Renal cortex interstitium (tissue), 11 donors: ENCODE measurements around the gene PRPF40A. TPM values are rescaled to one million over a fixed set of nuclear protein-coding genes. Genes with fewer than 3 reads are reported as not detected.
"Not testable (repeated sequence)": the region's sequence is repeated elsewhere in the genome, so short reads cannot be mapped to it uniquely, and the experiment has no call there.

ENCODE experiments used
- DNase-seq, 11 donors: peaks; one replicate each; pipeline ENCODE4 v3.0.0-alpha.2; 2013; ENCODE audit warnings: low read depth in 9 of 11, low spot score in 4 of 11; ENCODE audit errors: extremely low read depth in 1 of 11
- polyA plus RNA-seq, 3 donors: library from polyadenylated mRNA; unstranded; fragments of 120-200 nt; gene quantifications; one replicate each; pipeline ENCODE4 v1.2.1, GENCODE V29; 2013; ENCODE audit not compliant: insufficient read length in 3 of 3

The PRPF40A gene
- polyA plus RNA-seq, 3 donors, result 136 to 150 (median 149) TPM

DNA sequence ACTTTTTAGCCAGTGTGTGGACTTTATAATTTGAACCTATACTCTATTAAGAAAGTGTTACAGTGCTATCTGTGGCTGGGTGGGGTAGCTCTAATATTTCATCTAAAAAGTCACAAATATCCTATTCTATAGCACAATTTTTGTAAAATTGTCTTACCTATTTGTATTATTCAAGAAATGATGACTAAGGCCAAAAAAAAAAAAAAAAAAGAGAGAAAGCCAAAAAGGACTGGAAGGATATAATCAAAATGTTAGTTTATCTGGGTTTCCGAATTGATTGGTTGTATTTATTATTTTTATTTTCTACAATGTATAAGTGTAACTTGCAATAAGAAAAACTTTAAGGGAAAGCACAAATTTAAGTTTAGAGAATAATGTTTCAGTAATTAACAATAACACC, 6.7 kb upstream of the PRPF40A start:
- no peak for DNase-seq

DNA sequence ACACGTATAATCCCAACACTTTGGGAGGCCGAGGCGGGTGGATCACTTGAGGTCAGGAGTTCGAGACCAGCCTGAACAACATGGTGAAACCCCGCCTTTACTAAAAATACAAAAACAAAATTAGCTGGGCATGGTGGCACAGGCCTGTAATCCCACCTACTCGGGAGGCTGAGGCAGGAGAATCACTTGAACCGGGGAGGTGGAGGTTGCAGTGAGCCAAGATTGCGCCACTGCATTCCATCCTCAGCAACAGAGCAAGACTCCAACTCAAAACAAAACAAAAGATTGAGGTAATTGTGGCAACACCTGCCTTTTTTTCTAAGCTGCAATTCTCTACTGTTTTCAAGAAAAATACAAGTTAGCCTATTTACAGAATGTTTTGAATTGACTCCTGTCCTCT, 5.4 kb upstream of the PRPF40A start:
- not testable (repeated sequence) for DNase-seq

DNA sequence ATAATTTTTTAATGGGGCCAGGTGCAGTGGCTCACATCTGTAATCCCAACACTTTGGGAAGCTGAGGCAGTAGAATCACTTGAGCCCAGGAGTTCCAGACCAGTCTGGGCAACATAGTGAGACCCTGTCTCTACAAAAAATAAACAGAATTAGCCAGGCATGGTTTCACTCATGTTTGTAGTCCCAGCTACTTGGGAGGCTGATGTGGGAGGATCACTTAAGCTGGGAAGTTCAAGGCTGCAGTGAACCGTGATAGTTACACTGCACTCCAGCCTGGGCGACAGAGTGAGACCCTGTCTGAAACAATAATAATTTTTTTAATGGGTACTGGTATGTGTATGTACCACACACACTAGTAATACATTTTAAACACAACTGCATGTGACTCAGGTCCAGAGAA, 3.5 kb upstream of the PRPF40A start:
- no peak for DNase-seq

DNA sequence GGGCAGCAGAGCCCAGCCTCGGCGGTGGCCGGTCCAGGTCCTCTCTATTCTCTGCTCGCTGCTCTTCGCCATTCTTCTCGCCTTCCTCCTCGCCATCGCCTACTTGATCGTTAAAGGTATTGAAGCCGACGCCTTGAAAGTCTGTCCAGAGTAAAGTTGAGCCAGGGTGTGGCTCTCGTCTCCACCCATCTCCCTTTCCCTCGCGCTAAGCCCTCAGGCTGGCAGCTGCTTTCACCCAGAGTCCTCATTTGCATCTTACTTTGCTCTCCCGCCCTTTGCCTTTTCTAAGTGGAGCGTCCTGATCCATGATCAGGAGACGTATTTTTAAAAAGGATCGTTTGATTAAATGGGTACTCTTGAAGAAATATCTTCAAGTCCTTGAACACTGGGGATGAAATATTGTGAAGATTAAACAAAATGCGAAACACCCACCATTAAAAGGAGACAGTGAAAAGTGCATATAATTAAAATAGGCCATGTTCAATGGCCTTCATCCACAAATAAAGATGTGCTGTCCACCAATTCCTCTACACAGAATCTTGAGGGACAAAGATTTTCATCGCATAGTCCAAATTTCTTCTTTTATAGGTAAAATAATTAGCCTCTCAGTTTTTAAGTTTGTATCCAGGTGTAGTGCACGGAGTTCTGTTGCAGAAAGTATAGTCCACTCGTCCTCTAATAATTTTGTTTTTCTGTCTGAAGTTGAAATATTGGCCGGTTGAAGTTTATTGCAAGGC, 1.8 kb upstream of the PRPF40A start:
- peak in 4 of 11 donors; percentile 10 to 30 (median 20) for DNase-seq

DNA sequence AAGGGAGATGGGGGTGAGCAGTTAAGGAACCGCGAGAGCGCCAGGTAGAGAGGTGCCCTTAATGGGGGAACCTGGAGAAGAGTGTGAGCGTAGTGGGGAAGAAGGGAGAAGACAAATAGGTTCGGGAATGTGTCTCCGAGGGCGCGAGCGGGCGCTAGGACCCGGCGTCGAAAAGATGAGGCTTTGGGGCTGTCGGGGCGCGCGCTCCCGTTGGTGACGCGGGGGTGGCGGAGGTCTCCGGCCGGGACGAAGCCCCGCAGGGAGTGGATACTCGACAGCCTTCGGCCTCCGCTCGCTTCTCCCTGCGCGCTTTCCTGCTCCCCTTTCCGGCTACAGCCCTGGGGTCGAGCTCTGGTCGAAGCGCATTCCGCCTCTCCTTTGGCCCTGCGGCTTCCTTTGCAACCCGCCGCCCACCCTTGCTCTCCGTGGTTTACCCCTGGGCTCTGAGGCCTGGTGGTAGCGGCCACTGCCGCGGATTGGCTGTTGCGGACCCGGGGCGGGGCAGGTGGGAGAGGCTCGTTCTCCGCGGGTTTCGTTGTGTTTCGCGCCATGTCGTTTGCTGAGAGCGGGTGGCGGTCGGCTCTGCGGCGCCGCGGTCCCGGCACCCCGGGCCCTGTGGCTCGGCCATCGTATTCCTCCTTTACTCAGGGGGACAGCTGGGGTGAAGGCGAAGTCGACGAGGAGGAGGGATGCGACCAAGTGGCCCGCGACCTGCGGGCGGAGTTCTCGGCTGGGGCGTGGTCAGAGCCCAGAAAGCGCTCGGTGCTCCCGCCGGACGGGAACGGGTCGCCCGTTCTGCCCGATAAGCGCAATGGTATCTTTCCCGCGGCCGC, 1.0 kb upstream of the PRPF40A start, which contains the start of gene ARL6IP6:
Gene ARL6IP6, plus strand, starts transcription at position 545 of the 833 bp plus-strand sequence. Its CDS starts 5 bp downstream, at position 550.
- DNase-seq, result peak; percentile 79 to 93 (median 91)

DNA sequence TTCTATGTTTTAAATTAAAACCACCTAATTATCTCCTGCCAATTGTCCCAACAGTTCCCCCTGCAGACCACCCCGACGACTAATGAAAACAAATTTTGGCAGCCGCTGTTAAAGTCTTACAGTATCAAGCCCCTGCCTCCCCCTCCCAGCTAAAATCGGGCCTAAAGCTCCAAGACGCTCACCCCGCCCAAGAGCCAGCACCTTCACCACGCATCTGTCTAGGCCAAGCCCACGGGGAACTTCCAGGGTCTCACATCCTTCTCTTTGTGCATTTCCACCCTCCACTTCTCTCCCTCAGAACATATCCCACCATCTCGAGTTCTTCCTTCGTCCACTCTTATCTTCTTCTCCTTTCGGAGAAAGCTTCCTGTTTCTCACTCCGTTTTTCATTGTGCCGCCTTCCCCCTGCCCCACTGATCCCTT, 445 bp downstream of the PRPF40A start:
- DNase-seq, result peak in 3 of 11 donors; percentile 14 to 25 (median 17)

DNA sequence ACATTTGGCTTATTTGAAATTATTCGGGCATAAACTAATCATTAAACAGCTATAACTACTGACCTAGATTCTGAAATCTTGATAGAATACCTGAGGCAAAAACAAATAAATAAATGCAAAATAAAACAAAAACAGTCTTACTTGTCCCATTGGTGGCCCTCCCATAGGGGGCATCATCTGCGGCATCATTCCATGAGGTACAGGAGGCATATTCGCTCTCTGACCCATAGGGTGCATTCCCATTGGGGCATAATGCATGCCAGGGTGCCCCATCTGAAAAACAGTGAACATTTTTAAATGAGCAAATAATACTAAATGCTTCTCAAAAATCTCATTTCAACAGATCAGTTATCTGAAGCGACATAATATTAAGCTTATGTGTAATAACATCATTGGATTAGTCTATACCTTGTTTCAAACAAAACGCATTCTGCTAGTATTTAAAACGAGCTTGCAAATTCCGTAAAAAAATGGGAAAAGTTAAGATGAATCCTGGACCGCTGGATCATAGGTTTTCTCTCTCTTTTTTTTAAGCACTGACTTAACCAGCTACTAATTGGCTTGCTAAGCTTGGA, 1.3 kb downstream of the PRPF40A start:
- DNase-seq, result peak in 1 of 11 donors; percentile 7

DNA sequence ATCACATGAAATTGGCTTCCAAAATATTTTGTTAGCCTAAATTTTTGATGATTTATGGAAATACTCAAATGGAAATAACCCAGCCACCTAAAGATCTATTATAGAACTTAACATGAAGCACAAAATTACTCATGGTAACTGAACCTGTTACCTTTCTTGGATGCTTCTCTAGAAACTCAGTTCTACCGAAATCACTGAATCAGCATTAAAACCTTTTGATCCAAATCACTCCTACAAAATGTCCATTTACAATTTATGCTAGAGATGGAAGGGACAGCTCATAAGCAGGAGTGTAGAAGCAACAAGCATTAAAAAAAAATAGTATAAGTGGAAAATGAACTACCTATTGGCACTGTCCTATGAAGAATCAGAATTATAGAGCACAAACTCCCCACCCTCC, 2.1 kb downstream of the PRPF40A start:
- DNase-seq, result no peak

DNA sequence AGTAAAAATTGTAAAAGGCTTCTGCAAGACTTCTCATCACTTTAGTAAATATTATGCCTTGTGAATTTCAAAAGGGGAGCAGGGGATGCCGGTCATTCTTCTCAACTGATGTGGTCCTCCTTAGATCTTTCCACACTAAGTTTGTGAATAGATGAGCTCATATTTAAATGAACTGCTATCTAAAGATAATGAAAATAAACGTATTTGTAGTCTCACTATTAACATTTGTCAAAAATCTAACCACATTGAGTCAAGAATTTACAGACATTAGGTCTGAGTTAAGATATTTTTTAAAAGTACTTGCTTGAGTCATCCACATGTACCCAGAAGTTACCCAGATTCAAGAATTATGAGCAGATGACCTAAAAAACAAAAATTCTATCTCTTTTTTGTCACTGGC, 6.5 kb downstream of the PRPF40A start:
- no peak for DNase-seq

DNA sequence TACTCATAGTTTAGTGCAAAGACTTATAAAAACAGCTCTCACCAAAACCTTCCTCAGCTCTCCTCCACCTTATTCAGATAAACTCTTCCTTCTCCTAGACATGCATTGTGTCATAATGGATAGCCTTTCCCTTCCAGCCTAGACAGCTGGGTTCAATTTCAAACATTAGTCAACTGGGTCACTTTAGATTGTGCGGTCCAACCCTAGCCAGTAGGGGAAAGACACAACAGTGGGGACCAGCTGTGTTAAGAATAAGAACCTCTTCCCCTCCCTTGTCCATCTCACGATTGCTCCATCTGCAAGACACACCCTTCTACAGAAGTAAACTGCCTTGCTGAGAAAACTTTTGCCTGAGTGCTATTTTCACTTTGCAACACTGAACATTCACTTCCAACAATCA, 8.5 kb downstream of the PRPF40A start:
- no peak for DNase-seq

DNA sequence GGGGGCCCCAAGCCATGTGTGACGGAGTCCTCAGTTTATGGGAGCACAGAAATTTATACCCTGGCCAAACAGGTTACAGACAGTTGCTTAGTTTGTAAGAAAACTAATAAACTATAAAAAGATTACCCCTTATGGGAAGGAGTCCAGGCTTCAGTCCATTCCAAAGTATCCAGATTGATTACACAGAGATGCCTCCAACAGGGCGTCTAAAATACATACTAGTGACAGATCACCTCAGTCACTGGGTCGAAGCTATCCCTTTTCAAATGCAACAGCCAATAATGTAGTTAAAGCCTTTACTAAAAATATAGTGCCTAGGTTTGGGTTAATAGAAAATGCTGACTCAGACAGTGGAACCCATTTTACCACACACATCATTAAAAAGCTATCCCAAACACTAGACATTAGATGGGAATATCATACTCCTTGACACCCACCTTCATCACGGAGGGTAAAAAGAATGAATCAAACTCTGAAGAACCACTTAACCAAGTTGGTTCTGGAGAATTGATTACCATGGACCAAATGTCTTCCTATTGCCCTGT, 10.7 kb downstream of the PRPF40A start:
- DNase-seq, result no peak

DNA sequence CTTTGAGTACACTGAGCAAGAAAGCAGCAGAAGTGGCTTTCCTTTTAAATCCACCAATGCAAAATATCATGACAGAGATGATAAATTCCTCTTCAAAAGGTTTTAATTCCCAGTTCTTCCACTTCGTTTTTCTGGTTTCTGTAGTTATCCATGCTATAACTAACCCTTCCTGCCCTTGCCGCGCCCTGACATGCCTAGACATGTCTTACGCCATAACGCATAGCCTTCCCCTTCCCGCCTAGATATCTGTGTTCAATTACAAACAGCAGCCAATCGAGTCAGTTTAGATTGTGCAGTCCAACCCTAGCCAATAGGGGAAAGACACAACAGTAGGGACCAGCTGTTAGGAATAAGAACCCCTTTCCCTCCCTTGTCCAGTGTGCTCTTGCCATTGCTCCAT, 16.1 kb downstream of the PRPF40A start:
- no peak for DNase-seq

DNA sequence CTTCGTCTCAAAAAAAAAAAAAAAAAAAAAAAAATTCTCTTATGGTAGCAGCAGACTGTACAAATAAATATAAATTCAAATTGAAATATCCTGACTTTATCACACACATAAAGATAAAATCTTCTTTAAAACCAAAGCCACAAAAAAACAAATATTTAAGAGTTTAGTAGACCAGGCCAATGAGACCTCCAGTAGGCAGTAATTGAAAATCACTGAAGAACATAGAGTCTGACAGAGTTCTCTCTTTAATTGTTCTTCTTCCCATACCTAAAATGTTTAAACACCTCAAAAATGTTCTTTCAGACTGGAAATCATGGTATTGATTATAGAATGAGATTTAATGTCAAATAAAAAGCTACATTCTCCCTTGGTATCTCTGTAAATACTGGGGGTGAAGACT, 20.8 kb downstream of the PRPF40A start:
- DNase-seq, result no peak

DNA sequence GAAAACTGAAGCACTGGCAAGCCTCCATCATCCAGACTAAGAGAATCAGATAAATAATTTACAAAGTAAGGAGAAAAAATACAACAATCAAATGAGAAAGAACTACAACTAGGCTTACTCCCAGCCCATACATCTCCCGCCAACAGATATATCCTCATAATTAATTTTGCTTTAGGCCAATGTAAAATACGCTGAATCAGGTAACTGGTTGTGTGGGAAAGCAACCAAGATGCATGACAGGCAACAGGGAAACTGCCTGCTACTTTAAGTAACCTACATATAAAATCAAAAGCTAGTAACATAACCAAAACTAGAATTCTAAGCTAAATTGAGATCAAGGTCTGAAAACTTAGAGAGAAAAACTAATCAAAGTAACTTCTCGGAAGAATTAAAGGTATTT, 21.5 kb downstream of the PRPF40A start:
- DNase-seq, result no peak

DNA sequence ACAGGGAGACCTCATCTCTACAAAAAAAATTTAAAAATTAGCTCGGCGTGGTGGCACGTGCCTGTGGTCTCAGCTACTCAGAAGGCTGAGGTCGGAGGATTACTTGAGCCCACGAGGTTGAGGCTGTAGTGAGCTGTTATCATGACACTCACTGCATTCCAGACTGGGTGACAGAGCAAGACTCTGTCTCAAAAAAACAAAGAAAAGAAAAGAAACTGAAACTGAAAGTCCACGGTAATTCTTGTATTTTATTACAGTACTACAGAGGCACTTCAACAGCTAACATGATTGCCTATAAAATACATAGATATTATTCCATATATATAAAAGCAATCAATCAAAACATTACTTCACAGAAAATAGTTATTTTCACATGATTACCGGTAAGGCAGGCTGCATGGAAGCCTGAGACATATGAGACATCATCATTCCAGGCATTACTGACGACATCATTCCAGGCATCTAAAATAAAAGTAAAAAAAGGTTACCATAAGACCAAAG, 23.1 kb downstream of the PRPF40A start:
- DNase-seq, result no peak

DNA sequence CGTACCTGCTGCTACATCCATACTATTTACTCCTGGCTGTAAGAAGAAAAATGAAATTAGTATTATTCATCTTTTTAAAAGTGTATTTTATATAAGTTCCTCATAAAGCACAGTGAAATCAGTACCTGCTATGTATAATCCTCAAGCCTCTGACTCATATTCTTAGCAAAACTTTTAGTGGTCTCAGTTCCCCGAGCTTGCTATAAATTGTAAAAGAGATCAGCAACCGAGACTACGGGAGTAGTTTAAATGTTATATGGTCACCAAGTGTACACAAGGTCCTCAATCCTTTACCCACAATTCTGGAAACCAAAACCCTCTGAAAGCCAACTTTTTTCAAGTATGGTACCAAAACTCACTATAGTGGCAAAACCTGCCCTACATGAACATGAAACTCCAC, 24.2 kb downstream of the PRPF40A start:
- no peak for DNase-seq

DNA sequence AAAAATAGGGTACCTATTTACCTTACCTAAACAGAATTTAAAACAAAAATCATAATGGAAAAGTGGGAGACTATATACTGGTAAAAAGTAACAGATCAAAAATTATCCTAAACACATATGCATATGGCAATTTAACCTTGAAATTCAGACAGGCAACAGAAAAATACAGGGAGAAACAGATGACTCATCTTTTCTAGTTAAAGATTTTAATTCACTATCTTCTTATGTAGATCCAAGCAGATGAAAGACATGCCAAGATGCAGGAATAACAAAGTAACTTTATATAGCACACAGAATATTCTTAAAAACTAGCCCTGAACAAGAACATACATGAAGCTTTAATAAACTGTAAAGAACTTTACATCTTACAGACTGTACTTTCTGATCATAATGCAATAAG, 30.9 kb downstream of the PRPF40A start:
- DNase-seq, result no peak

DNA sequence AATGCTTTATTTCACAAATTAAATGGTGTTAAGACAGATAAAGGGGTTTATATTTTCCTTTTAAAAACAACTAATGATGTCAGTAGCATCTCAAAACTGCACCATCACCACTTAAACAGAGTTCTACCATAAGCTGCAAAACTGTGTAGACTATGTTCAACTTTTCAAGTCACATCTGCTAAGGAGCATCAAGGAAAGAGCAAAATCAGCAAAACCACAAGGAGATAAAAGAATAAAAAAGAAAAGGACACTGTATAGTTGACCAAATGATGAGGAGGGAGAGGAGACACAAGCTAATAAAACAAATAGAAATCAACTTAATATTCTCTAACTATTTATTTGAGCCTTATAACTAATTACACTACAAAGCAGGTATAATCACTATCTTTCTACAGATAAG, 33.9 kb downstream of the PRPF40A start:
- DNase-seq, result no peak

DNA sequence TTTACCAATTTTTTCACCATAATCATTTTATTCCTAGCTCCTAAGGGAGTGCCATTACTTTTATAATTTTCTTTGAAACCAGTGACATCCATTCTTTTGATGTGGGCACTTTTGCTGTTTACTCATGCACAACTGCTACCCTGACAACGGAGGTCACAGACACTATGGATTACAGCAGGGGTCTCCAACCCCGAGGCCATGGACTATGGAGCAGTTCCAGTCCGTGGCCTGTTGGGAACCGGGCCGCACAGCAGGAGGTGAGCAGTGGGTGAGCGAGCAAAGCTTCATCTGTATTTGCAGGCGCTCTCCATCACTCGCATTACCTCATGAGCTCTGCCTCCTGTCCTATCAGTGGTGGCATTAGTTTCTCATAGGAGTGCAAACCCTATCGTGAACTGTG, 34.6 kb downstream of the PRPF40A start:
- no peak for DNase-seq

DNA sequence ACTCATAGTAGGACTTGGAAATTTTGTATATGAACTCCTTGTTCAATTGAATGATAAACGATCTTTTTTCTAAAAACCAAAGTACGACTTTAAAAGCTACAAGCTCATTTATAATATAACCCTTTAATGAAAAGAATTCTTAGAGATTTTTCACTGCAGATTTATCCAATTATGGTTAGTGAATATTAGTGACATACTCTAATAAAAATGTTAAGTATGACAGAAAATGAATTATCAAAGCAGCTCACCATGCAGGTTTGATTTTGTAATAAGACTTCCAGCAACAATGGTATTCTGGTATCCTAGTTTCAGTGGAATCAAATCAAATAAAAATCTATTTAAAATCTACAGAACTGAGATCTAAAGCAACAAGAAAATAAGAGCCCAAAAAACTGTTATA, 38.5 kb downstream of the PRPF40A start:
- no peak for DNase-seq
